SK-N-SH treated with all-trans-retinoic acid at 6 μM for 48 hours (cell line): ENCODE data around the gene GALNT6.

Experiments used
- CSRNP3 ChIP-seq: fragments of 250-450 bp; sonication (Bioruptor Pico); IDR thresholded peaks from 2 replicates; pipeline ENCODE4 v1.5.1; 2021; ENCODE audit warnings: mild to moderate bottlenecking, moderate library complexity
- ESRRG ChIP-seq: fragments of 250-450 bp; sonication (Bioruptor Pico); IDR thresholded peaks from 2 replicates; pipeline ENCODE4 v1.6.1; 2021; ENCODE audit warnings: mild to moderate bottlenecking
- ISL1 ChIP-seq: fragments of 250-450 bp; sonication (Bioruptor Pico); IDR thresholded peaks from 2 replicates; pipeline ENCODE4 v2.1.2; 2022; ENCODE audit warnings: mild to moderate bottlenecking, moderate library complexity
- PATZ1 ChIP-seq: fragments of 250-450 bp; sonication (Bioruptor Pico); IDR thresholded peaks from 2 replicates; pipeline ENCODE4 v1.8.0; 2020; ENCODE audit warnings: mild to moderate bottlenecking, moderate library complexity, borderline replicate concordance
- TSHZ2 ChIP-seq: fragments of 250-450 bp; sonication (Bioruptor Pico); IDR thresholded peaks from 2 replicates; pipeline ENCODE4 v1.5.0; 2020; ENCODE audit warnings: mild to moderate bottlenecking, moderate library complexity
- ZFP3 ChIP-seq: fragments of 250-450 bp; sonication (Bioruptor Pico); IDR thresholded peaks from 2 replicates; pipeline ENCODE4 v1.5.0; 2020; ENCODE audit warnings: mild to moderate bottlenecking, moderate library complexity
- TF ChIP-seq, protein P1 (sequence below): fragments of 250-450 bp; sonication (Bioruptor Pico); IDR thresholded peaks from 2 replicates; pipeline ENCODE4 v1.8.0; 2021; ENCODE audit warnings: low read depth, mild to moderate bottlenecking, moderate library complexity, borderline replicate concordance

DNA sequence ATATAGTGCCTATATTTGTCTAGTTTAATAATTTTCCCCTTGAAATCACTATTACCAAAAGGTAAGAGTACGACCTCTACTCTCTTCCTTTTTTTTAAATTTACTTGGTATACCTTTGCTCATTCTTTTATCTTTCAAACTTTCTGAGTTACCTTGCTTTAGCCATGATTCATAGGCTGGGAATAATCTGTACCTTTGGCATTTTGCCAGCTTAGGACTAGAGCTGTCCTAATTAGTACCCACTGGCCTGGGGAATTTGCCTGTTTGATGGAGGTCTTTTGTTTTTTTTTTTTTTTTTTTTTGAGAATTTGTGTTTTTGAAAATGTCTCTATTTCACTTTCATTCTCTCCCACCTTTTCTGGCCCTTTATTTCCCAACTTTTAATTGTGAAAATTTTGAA lies 24.7 kb upstream of the GALNT6 start:
- TF ChIP-seq CSRNP3 (CRISPR knock-in tag) (no peak), ESRRG (CRISPR knock-in tag) (no peak), PATZ1 (no peak), ISL1 (CRISPR knock-in tag) (no peak), TSHZ2 (CRISPR knock-in tag) (no peak), ZFP3 (CRISPR knock-in tag) (no peak)
- TF ChIP-seq, protein P1, sequence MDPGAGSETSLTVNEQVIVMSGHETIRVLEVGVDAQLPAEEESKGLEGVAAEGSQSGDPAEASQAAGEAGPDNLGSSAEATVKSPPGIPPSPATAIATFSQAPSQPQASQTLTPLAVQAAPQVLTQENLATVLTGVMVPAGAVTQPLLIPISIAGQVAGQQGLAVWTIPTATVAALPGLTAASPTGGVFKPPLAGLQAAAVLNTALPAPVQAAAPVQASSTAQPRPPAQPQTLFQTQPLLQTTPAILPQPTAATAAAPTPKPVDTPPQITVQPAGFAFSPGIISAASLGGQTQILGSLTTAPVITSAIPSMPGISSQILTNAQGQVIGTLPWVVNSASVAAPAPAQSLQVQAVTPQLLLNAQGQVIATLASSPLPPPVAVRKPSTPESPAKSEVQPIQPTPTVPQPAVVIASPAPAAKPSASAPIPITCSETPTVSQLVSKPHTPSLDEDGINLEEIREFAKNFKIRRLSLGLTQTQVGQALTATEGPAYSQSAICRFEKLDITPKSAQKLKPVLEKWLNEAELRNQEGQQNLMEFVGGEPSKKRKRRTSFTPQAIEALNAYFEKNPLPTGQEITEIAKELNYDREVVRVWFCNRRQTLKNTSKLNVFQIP (CRISPR knock-in tag), result no peak
